SKM-1 treated with dmso at 0.1 percent for 144 hours (cell line): ENCODE measurements around the gene KDM4E.
"Not testable (repeated sequence)": the region's sequence is repeated elsewhere in the genome, so short reads cannot be mapped to it uniquely, and the experiment has no call there.

Experiments used
- DNase-seq: peaks from one replicate; lab custom pipeline; 2025; ENCODE audit not compliant: unreplicated experiment; lab: John Stamatoyannopoulos, UW

Gene KDM4E

GRCh38 chr11:95024958-95025357 is at the start of gene KDM4E:
Gene KDM4E, plus strand, starts transcription at chr11:95025258. Its CDS starts 300 bp downstream, at chr11:95025558.
- DNase-seq, result no peak

- no peak for DNase-seq
These were observed 49.5 kb upstream of the KDM4E start for GRCh38 chr11:94975599-94975998.

- DNase-seq, result no peak
These were observed 37.7 kb upstream of the KDM4E start for GRCh38 chr11:94987378-94987777.

GRCh38 chr11:94988748-94989147 is 36.3 kb upstream of the KDM4E start:
- no peak for DNase-seq

- no peak for DNase-seq
These were observed 31.6 kb upstream of the KDM4E start for GRCh38 chr11:94993400-94993943.

GRCh38 chr11:94997437-94997836 is 27.6 kb upstream of the KDM4E start:
- DNase-seq, result no peak

- no peak for DNase-seq
These were observed 26.8 kb upstream of the KDM4E start for GRCh38 chr11:94998285-94998684.

GRCh38 chr11:95003716-95004115 is 21.3 kb upstream of the KDM4E start:
- no peak for DNase-seq

- DNase-seq, result no peak
These were observed 19.4 kb upstream of the KDM4E start for GRCh38 chr11:95005642-95006041.

GRCh38 chr11:95011376-95011775 is 13.7 kb upstream of the KDM4E start:
- no peak for DNase-seq

GRCh38 chr11:95014184-95014821 is 10.8 kb upstream of the KDM4E start:
- DNase-seq, result no peak

GRCh38 chr11:95016139-95016538 is 8.9 kb upstream of the KDM4E start:
- no peak for DNase-seq

GRCh38 chr11:95021468-95021867 is 3.6 kb upstream of the KDM4E start:
- DNase-seq, result not testable (repeated sequence)

GRCh38 chr11:95025594-95025993 is 536 bp downstream of the KDM4E start:
- not testable (repeated sequence) for DNase-seq

- no peak for DNase-seq
These were observed 3.3 kb downstream of the KDM4E start for GRCh38 chr11:95028357-95028756.

GRCh38 chr11:95033051-95033450 is 8.0 kb downstream of the KDM4E start:
- DNase-seq, result no peak

- DNase-seq, result no peak
These were observed 10.3 kb downstream of the KDM4E start for GRCh38 chr11:95035316-95035715.

- not testable (repeated sequence) for DNase-seq
These were observed 12.4 kb downstream of the KDM4E start for GRCh38 chr11:95037356-95038035.

- no peak for DNase-seq
These were observed 17.2 kb downstream of the KDM4E start for GRCh38 chr11:95042239-95042638.

- no peak for DNase-seq
These were observed 17.8 kb downstream of the KDM4E start for GRCh38 chr11:95042906-95043305.

GRCh38 chr11:95044010-95044409 is 19.0 kb downstream of the KDM4E start:
- DNase-seq, result no peak

GRCh38 chr11:95045812-95046211 is 20.8 kb downstream of the KDM4E start:
- no peak for DNase-seq
